CD4-positive, alpha-beta T cell treated with Interleukin-17A for 1 hour (primary cell): ENCODE measurements around the gene KCTD11.
A peak's percentile ranks its signal among the peaks of the same experiment; 100 is the strongest.
"Not testable (repeated sequence)": the region's sequence is repeated elsewhere in the genome, so short reads cannot be mapped to it uniquely, and the experiment has no call there.

Experiments
- DNase-seq: peaks from one replicate; pipeline ENCODE4 v3.0.0-alpha.2; 2020

KCTD11 gene

GRCh38 chr17:7347630-7348477 is 4.1 kb upstream of the KCTD11 start:
- no peak for DNase-seq

- DNase-seq = no peak
Observed at GRCh38 chr17:7348478-7349242, 3.3 kb upstream of the KCTD11 start.

DNA sequence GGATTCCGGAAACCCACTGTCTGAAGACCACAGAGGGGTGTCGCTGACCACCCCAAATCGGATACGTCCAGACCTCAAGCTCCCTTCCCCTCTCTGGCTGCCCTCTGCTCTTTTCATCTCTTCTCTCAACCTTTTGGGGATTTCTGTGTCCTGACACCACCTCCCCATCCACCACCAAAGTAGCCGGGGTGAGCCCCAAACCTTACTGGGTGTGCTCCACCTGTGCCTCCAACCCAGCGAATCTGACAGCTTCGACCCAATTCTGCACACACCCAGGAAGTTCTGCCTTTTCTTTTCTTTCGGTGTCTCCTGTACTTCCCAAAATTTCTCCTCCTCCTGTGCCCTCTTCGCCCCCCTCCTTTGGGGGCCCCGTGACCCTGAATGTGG is 534 bp downstream of the KCTD11 start:
- peak; percentile 30 for DNase-seq

GRCh38 chr17:7352910-7353635 is 1.1 kb downstream of the KCTD11 start:
- no peak for DNase-seq

GRCh38 chr17:7354262-7354843 is 2.4 kb downstream of the KCTD11 start:
- peak; percentile 38 for DNase-seq

DNA sequence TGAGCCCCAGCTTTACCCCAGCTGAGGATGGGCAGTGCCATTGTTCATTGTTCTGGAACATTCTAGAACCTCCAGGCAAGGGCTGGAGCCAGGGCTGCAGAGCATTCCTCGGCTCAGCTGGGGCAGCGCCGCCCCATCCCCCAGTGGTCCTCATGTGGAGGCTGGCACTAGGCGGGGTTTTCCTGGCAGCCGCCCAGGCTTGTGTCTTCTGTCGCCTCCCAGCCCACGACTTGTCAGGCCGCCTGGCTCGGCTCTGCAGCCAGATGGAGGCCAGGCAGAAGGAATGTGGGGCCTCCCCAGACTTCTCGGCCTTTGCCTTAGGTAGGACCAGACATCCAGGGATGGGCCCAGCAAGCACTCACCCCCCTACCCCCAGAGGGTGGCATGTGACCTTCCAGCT is 3.1 kb downstream of the KCTD11 start, which contains the start of gene TMEM95:
Gene TMEM95 (plus strand): TSS at position 104 of the 400 bp plus-strand sequence. CDS start 49 bp downstream, at position 153.
- no peak for DNase-seq

DNA sequence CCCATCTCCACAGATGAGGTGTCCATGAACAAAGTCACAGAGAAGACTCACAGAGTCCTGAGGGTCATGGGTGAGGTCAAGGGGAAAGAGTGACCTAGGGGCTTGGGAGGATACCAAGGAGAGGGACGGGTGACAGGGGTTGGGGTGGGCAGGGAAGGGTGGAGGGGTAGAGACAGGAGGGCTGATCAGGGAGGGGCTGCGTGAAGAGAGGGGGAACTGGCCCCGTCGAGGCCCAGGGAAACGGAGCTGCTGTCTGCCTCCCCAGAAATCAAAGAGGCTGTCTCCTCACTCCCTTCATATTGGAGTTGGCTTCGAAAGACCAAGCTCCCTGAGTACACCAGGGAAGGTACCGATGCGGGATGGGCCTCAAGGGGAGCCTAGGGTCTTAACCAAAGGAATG is 3.6 kb downstream of the KCTD11 start:
- no peak for DNase-seq

GRCh38 chr17:7356072-7356549 is 4.1 kb downstream of the KCTD11 start:
- peak; percentile 88 for DNase-seq

GRCh38 chr17:7356756-7357155 is 4.8 kb downstream of the KCTD11 start:
- DNase-seq = no peak

DNA sequence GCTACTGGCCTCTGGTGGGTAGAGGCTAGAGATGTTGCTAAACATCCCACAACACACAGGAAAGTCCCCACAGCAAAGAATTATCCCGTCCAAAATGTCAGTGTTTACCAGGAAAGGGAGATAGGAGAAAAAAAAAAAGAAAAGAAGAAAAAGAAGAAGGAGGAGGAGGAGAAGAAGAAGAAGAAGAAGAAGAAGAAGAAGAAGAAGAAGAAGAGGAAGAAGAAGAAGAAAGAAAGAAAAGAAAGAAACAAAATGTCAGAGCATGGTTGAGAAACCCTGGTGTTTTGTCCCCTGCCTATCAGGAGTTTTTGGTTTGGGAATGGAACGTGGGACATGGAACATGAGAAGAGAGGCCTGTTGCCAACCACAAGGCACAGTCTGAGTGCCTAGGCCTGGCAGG is 5.4 kb downstream of the KCTD11 start:
- no peak for DNase-seq

GRCh38 chr17:7361906-7362305 is 9.9 kb downstream of the KCTD11 start:
- DNase-seq = no peak

DNA sequence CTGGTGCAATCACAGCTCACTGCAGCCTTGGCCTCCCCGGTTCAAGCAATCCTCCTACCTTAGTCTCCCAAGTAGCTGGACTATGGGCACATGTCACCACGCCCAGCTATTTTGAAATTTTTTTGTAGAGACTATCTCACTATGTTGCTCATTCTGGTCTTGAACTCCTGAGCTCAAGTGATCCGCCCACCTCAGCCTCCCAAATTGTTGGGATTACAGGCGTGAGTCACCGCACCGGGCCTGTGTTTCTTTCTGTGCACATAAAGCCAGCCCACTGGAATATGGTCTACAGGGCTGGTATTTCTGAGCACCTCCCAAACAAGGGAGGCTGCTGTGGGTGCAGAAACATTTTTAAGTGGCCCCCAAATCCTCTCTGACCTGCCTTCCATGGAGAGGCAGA is 11.3 kb downstream of the KCTD11 start:
- DNase-seq = no peak

DNA sequence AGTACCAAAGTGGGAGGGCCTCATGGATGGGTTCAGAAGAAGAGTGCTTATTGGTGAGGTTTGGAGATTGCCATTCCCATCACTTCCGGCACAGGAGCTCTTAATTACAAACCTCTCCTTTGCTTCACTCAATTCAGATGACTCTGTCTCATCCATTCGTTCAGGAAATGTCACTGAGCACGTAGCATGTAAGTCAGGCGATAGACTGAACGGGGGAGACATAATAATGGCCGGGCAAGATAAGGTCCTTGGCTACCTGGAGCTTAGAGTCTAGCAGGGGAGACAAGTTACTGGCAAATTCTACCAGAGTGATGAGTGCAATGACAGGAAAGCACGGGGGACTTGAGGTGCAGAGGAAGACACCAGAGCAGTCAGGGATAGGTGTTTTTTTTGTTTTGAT is 14.0 kb downstream of the KCTD11 start:
- not testable (repeated sequence) for DNase-seq

DNA sequence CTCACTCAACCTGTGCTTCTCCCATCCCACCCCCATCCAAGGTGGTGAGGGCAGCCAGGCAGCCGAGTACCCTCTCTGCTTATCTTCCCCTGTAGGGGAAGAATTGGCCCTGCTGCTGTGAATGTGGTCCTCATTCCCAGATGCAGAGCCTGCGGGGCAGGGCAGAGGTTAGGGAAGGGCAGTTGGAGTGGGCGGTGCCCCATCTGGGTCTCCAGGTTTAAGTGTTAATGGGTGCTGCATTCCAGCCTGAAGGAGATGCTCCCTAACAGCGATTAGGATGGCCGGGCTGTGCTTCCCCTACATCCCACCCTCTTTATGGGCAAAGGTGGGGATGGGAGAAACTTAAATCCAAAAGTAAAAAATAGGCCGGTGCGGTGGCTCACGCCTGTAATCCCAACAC is 15.1 kb downstream of the KCTD11 start:
- no peak for DNase-seq

DNA sequence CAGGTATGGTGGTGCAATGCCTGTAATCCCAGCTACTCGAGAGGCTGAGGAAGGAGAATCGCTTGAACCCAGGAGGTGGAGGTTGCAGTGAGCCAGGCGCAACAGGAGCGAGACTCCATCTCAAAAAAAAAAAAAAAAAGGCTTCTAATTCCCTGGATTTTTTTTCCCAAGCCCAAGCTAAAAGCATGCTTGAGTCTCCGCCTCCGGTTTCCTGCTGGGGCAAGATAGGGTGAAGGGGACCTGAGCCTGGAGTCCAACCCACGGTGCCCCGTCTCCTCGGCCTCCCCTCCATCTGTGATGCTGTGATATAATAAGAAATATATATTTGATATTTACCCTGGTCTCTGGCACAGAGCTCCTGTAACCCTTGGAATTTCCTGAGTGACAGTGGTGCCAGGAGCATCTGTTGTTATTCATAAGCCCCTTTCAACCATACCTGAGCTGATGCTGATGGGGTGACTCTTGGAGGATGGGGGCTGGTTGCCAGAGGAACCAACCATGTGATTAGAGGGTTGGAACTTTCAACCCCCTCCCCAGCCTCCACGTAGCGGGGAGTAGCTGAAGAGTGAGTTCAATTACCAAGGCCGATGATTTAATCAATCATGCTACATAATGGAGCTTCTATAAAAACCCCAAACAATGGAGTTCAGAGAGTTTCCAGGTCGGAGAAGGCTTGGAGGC is 16.1 kb downstream of the KCTD11 start:
- DNase-seq = no peak

DNA sequence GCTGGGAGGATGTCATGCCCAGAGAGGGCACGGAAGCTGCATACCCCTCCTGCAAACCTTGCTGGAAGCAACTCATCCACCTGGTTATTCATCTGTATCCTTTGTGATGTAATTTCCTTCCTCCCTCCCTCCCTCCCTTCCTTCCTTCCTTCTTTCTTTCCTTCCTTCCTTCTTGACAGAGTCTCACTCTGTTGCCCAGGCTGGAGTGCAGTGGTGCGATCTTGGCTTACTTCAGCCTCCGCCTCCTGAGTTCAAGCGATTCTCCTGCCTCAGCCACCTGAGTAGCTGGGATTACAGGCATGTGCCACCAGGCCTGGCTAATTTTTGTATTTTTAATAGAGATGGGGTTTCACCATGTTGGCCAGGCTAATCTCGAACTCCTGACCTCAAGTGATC is 16.6 kb downstream of the KCTD11 start:
- DNase-seq = not testable (repeated sequence)

- DNase-seq = no peak
Observed at GRCh38 chr17:7369825-7370224, 17.9 kb downstream of the KCTD11 start.

- DNase-seq = no peak
Observed at GRCh38 chr17:7370853-7371252, 18.9 kb downstream of the KCTD11 start.

DNA sequence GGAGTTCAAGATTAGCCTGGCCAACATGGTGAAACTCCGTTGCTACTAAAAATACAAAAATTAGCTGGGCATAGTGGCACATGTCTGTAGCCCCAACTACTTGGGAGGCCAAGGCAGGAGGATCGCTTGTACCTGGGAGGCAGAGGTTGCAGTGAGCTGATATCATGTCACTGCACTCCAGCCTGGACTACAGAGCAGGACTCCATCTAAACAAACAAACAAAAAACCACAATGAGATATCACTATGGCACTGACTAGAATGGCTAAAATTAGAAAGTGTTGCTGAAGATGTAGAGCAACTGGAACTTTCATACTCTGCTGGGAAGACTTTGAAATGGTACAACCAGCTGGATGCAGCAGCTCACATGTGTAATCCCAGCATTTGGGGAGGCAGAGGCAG is 22.4 kb downstream of the KCTD11 start:
- DNase-seq = no peak

GRCh38 chr17:7379134-7379533 is 27.2 kb downstream of the KCTD11 start:
- no peak for DNase-seq

GRCh38 chr17:7380321-7380720 is 28.4 kb downstream of the KCTD11 start:
- no peak for DNase-seq
